GM18517 (cell line): ENCODE results near the gene NR1I2.

Source experiments
- ATAC-seq: cut with Tn5 transposase; IDR thresholded peaks from one replicate; pipeline ENCODE4 v1.9.1; 2021; ENCODE audit warnings: mild to moderate bottlenecking, moderate library complexity; ENCODE audit not compliant: unreplicated experiment

Gene NR1I2

GRCh38 chr3:119817583-119818363, 35.9 kb downstream of the NR1I2 start:
- ATAC-seq = no peak

- no peak for ATAC-seq
Observed at GRCh38 chr3:119818937-119819336, 37.0 kb downstream of the NR1I2 start.

DNA sequence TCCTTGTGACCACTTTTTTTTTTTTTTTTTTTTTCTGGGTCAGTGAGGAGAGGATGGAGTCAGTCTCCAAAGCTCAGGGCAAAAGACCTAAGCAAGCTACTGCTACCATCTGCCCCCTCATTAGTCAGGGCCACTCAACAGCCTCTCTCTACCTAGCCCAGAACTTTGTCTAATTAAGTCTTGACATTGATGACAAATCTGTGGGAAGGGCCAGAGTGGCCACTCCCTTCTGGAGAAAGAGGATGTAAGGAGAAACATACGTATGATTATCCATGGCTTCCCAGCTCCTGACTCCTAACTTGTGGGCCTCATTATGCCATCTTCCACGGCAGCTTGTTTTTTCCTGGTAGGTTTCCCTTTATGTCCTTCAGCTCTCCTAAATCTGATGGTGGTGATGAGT, 37.9 kb downstream of the NR1I2 start:
- ATAC-seq = no peak

DNA sequence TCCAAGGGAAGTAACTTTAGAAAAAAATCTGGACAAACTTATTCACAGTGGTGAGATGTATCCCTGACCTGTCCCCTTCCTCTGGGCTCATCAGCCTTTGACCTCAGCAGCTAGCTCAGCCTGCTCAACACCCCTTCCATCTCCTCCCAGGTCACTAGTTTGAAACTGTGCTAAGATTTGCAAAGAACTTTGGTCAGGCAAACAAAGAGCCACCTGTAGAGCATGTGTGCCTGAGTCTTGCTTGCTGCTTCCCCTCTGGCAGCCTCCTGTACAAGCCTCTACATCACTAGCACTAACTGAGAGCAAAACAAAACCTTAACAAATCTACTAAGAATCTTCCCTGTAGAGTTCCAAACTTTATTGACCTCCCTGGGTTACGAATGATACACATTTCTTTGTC, 43.9 kb downstream of the NR1I2 start:
- no peak for ATAC-seq

- no peak for ATAC-seq
Observed at GRCh38 chr3:119826711-119827608, 45.1 kb downstream of the NR1I2 start.

GRCh38 chr3:119829420-119829819, 47.5 kb downstream of the NR1I2 start:
- ATAC-seq = no peak

GRCh38 chr3:119831022-119831421, 49.1 kb downstream of the NR1I2 start:
- ATAC-seq = no peak

DNA sequence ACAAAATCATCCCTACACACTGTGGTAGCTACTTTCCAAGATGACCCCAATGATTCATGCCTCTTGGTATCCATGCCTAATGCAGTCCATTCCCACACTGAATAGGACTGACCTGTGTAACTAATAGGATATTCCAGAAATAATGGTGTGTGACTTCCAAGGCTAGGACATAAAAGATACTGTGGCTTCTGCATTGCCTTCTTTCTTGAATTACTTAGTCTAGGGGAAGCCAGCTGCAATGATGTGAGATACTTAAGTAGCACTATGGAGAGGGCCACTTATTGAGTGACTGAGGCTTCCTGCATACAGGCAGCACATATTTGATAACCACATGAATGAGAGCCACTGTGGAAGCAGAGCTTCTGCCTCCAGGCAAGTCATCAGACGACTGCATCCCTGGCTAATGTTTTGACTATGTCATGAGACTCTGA, 50.1 kb downstream of the NR1I2 start:
- ATAC-seq = no peak

- ATAC-seq = no peak
Observed at GRCh38 chr3:119834754-119835370, 53.0 kb downstream of the NR1I2 start.

DNA sequence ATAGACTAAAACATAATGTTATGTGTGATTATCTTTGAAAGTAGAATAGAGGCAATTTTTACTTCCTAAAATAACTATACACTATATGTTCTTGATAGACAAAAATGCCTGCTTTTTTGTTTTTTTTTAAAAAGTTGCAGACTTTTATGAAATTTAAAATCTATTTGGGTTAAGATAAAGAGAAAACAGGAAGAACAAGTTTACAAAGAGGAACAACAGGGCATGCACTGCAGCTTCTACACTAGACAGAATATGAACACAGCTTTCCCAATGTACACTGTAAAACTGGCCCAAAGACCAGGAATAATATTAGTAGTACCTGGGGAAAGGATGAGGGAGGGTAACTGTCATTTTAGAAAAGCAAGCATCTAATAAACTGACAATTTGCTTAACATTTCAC, 53.7 kb downstream of the NR1I2 start:
- no peak for ATAC-seq

- no peak for ATAC-seq
Observed at GRCh38 chr3:119841808-119842471, 60.0 kb downstream of the NR1I2 start.

DNA sequence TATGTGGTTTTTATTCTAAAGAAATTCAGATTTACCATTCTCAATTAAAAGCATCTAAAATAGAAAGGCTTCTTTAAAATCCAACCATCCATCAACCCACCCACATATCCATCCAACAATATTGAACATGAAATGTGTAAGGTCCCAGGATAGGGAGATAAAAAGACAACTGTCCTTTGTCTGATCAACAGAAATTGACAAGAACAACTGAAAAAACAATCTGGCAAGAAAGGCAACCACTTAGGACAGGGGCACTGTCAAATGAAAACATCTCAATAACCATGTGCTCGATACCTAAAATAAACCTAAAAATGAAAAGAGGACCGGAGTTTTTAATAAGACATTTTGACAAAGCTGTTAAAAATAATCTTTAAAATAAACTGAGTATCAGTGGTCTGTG, 67.2 kb downstream of the NR1I2 start:
- ATAC-seq = no peak

DNA sequence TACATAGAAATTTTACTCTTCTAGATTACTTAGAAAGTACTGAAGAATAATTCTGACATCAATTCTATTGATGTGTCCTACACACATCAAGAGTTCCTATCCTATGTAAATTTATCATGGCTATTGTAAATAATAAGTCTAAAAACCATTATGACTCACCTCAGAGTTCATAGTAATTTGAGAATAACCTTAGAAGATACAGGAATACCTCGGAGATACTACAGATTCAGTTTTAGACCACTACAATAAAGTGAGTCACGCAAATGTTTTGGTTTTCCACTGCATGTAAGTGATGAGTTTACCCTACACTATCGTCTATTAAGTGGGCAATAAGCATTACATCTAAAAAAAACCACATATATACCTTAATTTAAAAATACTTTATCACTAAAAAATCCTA, 74.8 kb downstream of the NR1I2 start:
- ATAC-seq = no peak

DNA sequence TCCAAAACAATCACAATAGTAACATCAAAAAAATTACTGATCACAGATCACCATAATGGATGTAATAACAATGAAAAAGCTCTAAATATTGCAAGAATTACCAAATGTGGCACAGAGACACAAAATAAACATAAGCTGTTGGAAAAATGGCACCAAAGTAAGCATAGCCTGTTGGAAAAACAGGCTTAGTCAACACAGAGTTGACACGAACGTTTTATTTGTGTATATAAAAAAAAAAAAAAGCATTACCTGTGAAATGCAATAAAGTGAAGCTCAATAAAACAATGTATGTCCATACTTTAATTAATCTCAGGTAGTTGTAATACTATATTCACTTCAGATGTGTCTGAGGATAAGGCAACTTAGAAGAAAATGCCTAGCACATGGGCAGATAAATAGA, 77.1 kb downstream of the NR1I2 start:
- no peak for ATAC-seq

GRCh38 chr3:119859728-119860127, 77.8 kb downstream of the NR1I2 start:
- no peak for ATAC-seq

DNA sequence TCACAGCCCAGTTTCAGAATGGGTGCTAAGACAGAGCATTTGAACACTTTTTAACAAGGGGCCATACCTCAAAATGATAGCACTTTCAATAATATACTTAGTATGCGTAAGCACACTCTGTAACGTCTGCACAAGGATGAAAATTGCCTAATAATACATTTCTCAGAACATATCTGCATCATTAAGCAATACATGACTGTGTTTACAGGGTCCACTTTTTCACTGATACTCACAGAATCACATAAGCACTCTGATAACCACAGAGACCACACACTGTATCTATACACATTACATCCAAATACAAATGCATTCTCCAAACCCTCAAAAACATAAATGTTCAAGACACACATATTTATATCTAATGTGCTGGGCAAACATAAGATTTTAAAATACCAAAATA, 79.8 kb downstream of the NR1I2 start:
- ATAC-seq = no peak

- no peak for ATAC-seq
Observed at GRCh38 chr3:119862616-119863015, 80.7 kb downstream of the NR1I2 start.

DNA sequence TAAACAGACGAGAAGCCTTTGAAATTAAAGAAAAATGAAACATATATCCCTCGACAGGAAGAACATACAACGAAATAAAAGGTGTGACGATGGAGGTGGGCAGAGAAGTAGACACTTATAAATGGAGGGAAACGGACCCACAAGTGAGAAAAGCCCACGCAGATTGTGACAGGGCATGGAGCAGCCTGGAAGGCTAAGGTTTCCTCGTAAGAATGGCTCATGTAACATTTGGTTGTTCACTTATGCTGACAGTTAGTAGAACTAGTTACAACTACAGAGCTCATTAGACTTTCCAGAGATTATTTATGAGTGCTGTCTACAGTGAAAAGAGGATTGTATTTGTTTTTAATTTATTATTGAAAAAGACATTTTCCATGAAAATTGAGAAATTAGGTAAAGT, 82.6 kb downstream of the NR1I2 start:
- ATAC-seq = no peak
